ENCODE data around the gene SLC33A1. TPM values are rescaled to one million over a fixed set of nuclear protein-coding genes. Genes with fewer than 3 reads are reported as not detected.
A peak's percentile ranks its signal among the peaks of the same experiment; 100 is the strongest.
"Not testable (repeated sequence)": the region's sequence is repeated elsewhere in the genome, so short reads cannot be mapped to it uniquely, and the experiment has no call there.

The SLC33A1 gene
- total RNA-seq, 1 donor from 2014 or later = 27.4 TPM

DNA sequence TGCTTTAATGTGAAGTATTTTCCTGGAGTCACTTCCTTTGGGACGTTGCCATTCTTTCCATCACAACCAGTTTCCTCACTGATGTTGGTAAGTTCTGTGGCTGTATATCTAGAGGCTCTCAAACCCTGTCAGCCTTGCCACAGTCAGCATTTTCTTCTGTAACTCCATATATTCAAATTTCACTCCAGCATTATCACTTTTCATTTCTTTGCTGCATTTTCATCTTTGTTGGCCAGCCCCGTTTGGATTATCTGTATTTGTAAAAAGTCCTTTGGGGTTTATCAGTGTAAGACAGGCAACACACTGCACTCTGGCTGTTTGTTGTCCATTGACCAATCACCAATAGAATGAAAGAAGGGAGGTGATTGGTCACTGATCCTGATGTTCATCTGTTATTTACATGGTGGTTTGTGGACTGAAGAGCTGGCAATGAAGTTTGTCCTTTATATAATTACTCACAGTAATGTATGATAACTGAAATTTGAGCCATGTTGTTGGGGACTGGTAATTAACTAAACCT lies 36.5 kb upstream of the SLC33A1 start:
- Mint-ChIP-seq H3K27ac (no peak overlapping the region), H3K27me3 (ENCODE audit: insufficient read depth, low read depth) (peaks cover 2% of the 10 kb centered on the region)

DNA sequence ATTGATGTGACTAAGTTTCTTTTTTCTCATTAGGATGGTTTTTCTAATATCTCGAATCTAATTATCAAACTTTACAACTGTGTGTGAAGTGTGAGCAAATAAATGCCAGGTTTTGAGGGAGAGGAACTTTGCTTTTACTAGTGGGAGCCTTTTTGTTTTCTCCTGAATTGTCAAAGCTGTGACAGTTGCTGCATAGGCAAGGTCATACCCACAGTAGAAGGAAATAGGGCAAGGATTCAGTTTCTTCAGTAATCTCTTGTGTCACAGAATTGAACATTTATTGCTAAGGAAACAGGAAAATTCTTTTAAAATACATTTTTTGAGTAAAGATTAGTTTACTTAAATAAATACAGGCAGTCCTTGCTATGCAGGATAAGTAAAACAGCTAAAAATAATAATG lies 35.7 kb upstream of the SLC33A1 start:
- peaks cover 9% of the 10 kb centered on the region for H3K36me3 ChIP-seq
- no peak overlapping the region for H3K4me2 ChIP-seq
- no peaks in the 10 kb centered on the region for H3K4me1 ChIP-seq
- Mint-ChIP-seq H3K4me3 (no peak overlapping the region), H3K36me3 (peaks cover 22% of the 10 kb centered on the region), H3K27ac (no peak overlapping the region), H3K9me3 (peaks cover 2% of the 10 kb centered on the region), H3K4me1 (peaks cover 5% of the 10 kb centered on the region), H3K27me3 (ENCODE audit: insufficient read depth, low read depth) (peaks cover 2% of the 10 kb centered on the region)
- H3K27ac ChIP-seq = peak overlapping the region; percentile 21
- H3K9me3 ChIP-seq (ENCODE audit: low read depth) = no peaks in the 10 kb centered on the region
- no peak overlapping the region for H3K4me3 ChIP-seq
- no peak for DNase-seq (ENCODE audit: low spot score)
- H3K9ac ChIP-seq = no peak overlapping the region
- peaks cover 99% of the 10 kb centered on the region for H3K79me2 ChIP-seq (ENCODE audit: low read depth)
- no peak overlapping the region for H2AFZ ChIP-seq (replicated peaks)
- H3F3A ChIP-seq (ENCODE audit: low read depth) = peaks cover 5% of the 10 kb centered on the region
- H3K27me3 ChIP-seq = no peaks in the 10 kb centered on the region
- peaks cover 62% of the 10 kb centered on the region for H4K20me1 ChIP-seq (ENCODE audit: low read depth)
- TF ChIP-seq EZH2 (IDR thresholded peaks at IDR 0.05) = no peak

More for the DNA sequence above, 36.5 kb upstream of the SLC33A1 start:
- Histone ChIP-seq H3F3A (ENCODE audit: low read depth) (peaks cover 5% of the 10 kb centered on the region), H3K4me3 (no peak overlapping the region), H3K4me2 (no peak overlapping the region), H3K9me3 (ENCODE audit: low read depth) (no peaks in the 10 kb centered on the region), H2AFZ (replicated peaks) (no peak overlapping the region), H3K9ac (no peak overlapping the region), H3K4me1 (no peaks in the 10 kb centered on the region), H4K20me1 (ENCODE audit: low read depth) (peaks cover 55% of the 10 kb centered on the region), H3K27me3 (no peaks in the 10 kb centered on the region), H3K27ac (peak overlapping the region; percentile 21), H3K79me2 (ENCODE audit: low read depth) (peaks cover 99% of the 10 kb centered on the region), H3K36me3 (peaks cover 9% of the 10 kb centered on the region)
- Mint-ChIP-seq H3K4me1 (peaks cover 5% of the 10 kb centered on the region), H3K9me3 (peaks cover 2% of the 10 kb centered on the region), H3K4me3 (no peak overlapping the region), H3K36me3 (peaks cover 27% of the 10 kb centered on the region)
- no peak for DNase-seq (ENCODE audit: low spot score)
- TF ChIP-seq, protein P1, sequence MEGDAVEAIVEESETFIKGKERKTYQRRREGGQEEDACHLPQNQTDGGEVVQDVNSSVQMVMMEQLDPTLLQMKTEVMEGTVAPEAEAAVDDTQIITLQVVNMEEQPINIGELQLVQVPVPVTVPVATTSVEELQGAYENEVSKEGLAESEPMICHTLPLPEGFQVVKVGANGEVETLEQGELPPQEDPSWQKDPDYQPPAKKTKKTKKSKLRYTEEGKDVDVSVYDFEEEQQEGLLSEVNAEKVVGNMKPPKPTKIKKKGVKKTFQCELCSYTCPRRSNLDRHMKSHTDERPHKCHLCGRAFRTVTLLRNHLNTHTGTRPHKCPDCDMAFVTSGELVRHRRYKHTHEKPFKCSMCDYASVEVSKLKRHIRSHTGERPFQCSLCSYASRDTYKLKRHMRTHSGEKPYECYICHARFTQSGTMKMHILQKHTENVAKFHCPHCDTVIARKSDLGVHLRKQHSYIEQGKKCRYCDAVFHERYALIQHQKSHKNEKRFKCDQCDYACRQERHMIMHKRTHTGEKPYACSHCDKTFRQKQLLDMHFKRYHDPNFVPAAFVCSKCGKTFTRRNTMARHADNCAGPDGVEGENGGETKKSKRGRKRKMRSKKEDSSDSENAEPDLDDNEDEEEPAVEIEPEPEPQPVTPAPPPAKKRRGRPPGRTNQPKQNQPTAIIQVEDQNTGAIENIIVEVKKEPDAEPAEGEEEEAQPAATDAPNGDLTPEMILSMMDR (IDR thresholded peaks at IDR 0.05) = no peak
- TF ChIP-seq EZH2phosphoT487 (IDR thresholded peaks at IDR 0.05) = no peak
- TF ChIP-seq EZH2 (IDR thresholded peaks at IDR 0.05) = no peak

DNA sequence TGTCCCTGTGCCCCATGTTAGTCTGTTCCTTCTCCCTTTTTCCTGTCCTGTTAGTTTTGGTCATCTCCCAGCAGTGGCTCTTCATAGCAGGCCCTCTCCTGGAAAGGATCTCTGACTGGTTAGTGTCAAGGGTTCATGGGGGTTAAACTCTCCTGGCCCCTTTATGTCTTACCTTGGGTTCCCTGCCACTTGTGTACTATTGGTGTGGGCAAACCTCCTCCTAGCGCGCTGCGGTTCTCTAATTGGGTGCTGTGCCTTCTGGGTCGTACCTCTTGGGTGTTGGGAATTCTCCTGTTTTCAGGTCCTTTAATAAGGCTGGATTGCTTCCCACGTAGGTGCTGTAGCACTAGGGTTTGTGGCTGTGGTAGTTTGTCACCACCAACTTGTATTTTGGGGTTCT lies 35.0 kb upstream of the SLC33A1 start:
- peaks cover 9% of the 10 kb centered on the region for H3K36me3 ChIP-seq
- H3K27ac ChIP-seq = peak overlapping the region; percentile 32
- H3K9me3 Mint-ChIP-seq = no peaks in the 10 kb centered on the region
- TF ChIP-seq, protein P1 (IDR thresholded peaks at IDR 0.05) = no peak
- TF ChIP-seq EZH2 (IDR thresholded peaks at IDR 0.05) = no peak
- no peak for TF ChIP-seq EZH2phosphoT487 (IDR thresholded peaks at IDR 0.05)
- H3K4me1 ChIP-seq = no peaks in the 10 kb centered on the region
- peaks cover 5% of the 10 kb centered on the region for H3K4me1 Mint-ChIP-seq
- no peak overlapping the region for H3K9ac ChIP-seq
- no peak overlapping the region for H3K4me2 ChIP-seq
- peaks cover 22% of the 10 kb centered on the region for H3K36me3 Mint-ChIP-seq
- H3K9me3 ChIP-seq (ENCODE audit: low read depth) = no peaks in the 10 kb centered on the region
- H3K4me3 ChIP-seq = no peak overlapping the region
- no peaks in the 10 kb centered on the region for H3K27me3 ChIP-seq
- H3K27ac Mint-ChIP-seq = no peak overlapping the region
- H3K79me2 ChIP-seq (ENCODE audit: low read depth) = peaks cover 100% of the 10 kb centered on the region
- no peak overlapping the region for H2AFZ ChIP-seq (replicated peaks)
- DNase-seq (ENCODE audit: low spot score) = no peak
- no peak overlapping the region for H3K4me3 Mint-ChIP-seq
- peaks cover 5% of the 10 kb centered on the region for H3F3A ChIP-seq (ENCODE audit: low read depth)
- peaks cover 2% of the 10 kb centered on the region for H3K27me3 Mint-ChIP-seq (ENCODE audit: insufficient read depth, low read depth)
- H4K20me1 ChIP-seq (ENCODE audit: low read depth) = peaks cover 68% of the 10 kb centered on the region

DNA sequence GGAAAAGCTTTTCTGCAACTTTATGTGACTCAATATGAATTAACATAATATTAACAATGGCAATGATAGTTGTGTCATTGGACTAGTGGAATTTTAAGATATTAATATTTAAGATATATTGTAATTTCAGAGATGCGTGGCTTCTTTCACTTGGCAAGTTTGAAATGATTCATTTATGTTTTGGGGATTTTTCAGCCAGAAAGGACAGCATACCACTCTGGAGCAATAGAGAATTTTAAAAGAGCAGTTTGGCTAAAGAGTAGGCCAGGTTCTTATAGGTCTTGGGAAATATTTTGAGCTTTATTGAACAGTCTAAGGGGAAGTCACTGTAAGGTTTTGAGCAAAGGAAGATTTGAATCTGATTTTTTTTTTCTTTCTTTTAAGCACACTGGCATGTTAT lies 32.7 kb upstream of the SLC33A1 start:
- Histone ChIP-seq H3K9me3 (ENCODE audit: low read depth) (no peaks in the 10 kb centered on the region), H3K27ac (no peak overlapping the region), H4K20me1 (ENCODE audit: low read depth) (peaks cover 91% of the 10 kb centered on the region), H3K4me3 (no peak overlapping the region), H3K4me2 (no peak overlapping the region), H3K4me1 (no peaks in the 10 kb centered on the region), H3K27me3 (no peaks in the 10 kb centered on the region), H3F3A (ENCODE audit: low read depth) (peaks cover 5% of the 10 kb centered on the region), H3K36me3 (no peaks in the 10 kb centered on the region), H3K9ac (no peak overlapping the region), H2AFZ (replicated peaks) (no peak overlapping the region), H3K79me2 (ENCODE audit: low read depth) (peaks cover 100% of the 10 kb centered on the region)
- H3K27me3 Mint-ChIP-seq (ENCODE audit: insufficient read depth, low read depth) = peaks cover 2% of the 10 kb centered on the region
- H3K4me3 Mint-ChIP-seq = no peak overlapping the region
- H3K4me1 Mint-ChIP-seq = peaks cover 5% of the 10 kb centered on the region
- H3K36me3 Mint-ChIP-seq = peaks cover 15% of the 10 kb centered on the region
- TF ChIP-seq EZH2phosphoT487 (IDR thresholded peaks at IDR 0.05) (no peak), EZH2 (IDR thresholded peaks at IDR 0.05) (no peak)
- TF ChIP-seq, protein P1 (IDR thresholded peaks at IDR 0.05) = no peak
- no peak overlapping the region for H3K27ac Mint-ChIP-seq
- DNase-seq (ENCODE audit: low spot score) = no peak
- H3K9me3 Mint-ChIP-seq = no peaks in the 10 kb centered on the region

DNA sequence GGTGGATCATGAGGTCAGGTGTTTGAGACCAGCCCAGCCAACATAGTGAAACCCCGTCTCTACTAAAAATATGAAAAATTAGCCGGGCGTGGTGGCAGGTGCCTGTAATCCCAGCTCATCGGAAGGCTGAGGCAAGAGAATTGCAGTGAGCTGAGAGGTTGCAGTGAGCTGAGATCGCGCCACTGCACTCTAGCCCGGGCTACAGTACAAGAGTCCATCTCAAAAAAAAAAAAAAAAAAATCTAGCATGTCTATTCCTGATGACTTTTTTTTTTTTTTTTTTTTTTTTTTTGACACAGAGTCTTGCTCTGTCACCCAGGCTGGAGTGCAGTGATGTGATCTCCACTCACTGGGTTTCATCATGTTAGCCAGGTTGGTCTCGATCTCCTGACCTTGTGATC lies 32.1 kb upstream of the SLC33A1 start:
- H3K36me3 ChIP-seq = not testable (repeated sequence)

More for the DNA sequence above, 32.1 kb upstream of the SLC33A1 start:
- not testable (repeated sequence) for H3K27ac Mint-ChIP-seq; H3K27me3 Mint-ChIP-seq (ENCODE audit: insufficient read depth, low read depth); H3K9ac ChIP-seq; H3K4me1 ChIP-seq; H3K4me3 ChIP-seq; H3K27ac ChIP-seq; H3F3A ChIP-seq (ENCODE audit: low read depth); H3K9me3 Mint-ChIP-seq; H3K27me3 ChIP-seq; H2AFZ ChIP-seq (replicated peaks); DNase-seq (ENCODE audit: low spot score); H3K4me3 Mint-ChIP-seq; H3K9me3 ChIP-seq (ENCODE audit: low read depth); H3K4me1 Mint-ChIP-seq; H3K4me2 ChIP-seq
- H3K36me3 Mint-ChIP-seq = peaks cover 15% of the 10 kb centered on the region
- H4K20me1 ChIP-seq (ENCODE audit: low read depth) = peaks cover 91% of the 10 kb centered on the region
- peaks cover 100% of the 10 kb centered on the region for H3K79me2 ChIP-seq (ENCODE audit: low read depth)
